ENCODE data around the gene MYO5C.

Gene MYO5C

GRCh38 chr15:52281085-52282035 is 14.2 kb downstream of the MYO5C start:
- DNase-seq (ENCODE audit: extremely low read depth in 1 of 2, low read depth in 1 of 2), result no peak

- DNase-seq (ENCODE audit: extremely low read depth in 1 of 2, low read depth in 1 of 2), result no peak
Observed at GRCh38 chr15:52280326-52281084, 15.1 kb downstream of the MYO5C start.

DNA sequence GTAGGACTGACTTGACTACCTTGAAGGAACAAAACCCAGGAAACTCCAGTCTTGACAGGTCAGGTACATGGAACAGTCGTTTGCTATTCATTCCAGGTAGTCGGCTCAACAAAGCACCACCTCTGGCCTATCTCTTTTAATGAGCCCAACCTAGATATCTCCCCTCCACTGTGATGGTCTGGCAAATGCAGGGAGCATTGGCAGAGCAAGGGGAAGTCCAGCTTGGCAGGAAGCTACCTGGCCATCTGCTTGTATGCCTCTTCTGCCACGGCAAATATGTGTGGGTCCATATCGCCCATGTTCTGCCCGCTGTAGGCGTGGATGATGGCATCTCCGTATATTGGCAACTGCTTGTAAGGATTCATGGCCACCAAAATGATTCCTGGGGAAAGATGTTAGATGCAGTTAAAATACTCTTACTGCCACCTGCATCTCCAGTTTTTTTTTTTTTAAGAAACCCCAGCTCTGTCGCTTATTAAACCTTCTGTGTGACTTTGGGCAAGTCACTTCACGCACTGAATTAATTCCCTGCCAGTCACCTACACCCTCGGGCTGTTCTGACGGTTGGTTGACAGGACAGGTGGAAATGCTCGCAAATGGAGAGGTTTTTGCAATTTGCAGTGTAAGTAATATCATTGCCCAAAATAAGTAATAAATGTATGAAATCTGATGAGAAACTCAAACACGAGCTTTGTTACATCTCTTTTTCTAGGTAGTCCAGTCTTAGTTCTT is 16.8 kb downstream of the MYO5C start:
- DNase-seq (ENCODE audit: extremely low read depth in 1 of 2, low read depth in 1 of 2), result no peak

DNA sequence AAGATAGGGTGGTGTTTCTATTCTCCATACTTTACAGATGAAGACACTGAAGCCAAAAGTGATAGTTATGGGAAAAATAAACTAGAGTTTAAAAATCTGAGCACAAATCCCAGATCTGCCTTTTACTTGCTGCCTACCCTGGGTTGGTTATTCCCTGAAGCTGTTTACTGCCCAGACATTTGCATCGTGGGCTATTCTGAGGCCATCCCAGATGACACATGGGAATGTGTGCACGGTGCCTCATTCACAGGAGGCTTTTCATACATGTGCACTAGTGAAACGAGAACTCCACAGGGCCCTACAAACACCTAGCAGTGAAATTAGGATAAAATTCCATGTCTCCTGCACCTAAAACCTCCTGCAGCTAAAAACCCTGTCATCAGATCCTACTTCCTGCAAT is 17.5 kb downstream of the MYO5C start:
- no peak for DNase-seq (ENCODE audit: extremely low read depth in 1 of 2, low read depth in 1 of 2)

GRCh38 chr15:52277575-52277974 is 18.0 kb downstream of the MYO5C start:
- DNase-seq (ENCODE audit: extremely low read depth in 1 of 2, low read depth in 1 of 2), result no peak

GRCh38 chr15:52276256-52276770 is 19.3 kb downstream of the MYO5C start:
- no peak for DNase-seq (ENCODE audit: extremely low read depth in 1 of 2, low read depth in 1 of 2)

DNA sequence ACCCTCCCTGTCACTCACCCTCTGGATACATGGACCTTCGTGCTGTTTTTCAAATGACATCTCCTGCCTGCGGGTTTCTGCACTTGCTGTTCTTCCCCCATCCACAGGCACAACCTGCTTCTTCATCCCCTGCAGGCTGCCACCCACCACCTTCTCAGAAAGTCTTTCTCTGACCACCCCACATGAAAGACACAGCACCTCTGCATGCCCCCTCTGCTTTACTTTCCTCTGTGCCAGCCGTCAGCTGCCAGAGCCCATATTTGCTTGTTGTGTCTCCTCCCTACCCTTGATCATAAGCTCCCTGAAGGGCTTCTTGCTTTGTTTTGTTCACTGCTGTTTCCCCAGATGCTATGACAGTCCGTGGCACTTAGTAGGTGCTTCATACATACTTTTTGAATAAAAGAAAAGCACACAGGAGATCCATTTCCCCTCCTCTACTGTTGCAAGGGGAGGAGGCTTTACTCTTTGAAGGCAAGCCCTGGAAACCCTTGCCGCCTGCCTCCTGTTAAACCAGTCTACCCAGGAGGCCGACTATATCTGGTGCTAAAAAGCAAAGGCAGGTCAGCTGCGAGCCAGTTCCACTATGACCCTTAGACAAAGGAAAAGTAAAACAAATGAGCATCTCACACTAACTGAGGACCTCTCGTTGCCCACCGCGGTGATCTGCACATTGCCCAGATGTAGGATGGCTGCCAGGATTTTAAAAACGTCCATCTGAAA is 31.9 kb downstream of the MYO5C start:
- no peak for DNase-seq (ENCODE audit: extremely low read depth in 1 of 2, low read depth in 1 of 2)

GRCh38 chr15:52262364-52262763 is 33.2 kb downstream of the MYO5C start:
- DNase-seq (ENCODE audit: extremely low read depth in 1 of 2, low read depth in 1 of 2), result no peak

DNA sequence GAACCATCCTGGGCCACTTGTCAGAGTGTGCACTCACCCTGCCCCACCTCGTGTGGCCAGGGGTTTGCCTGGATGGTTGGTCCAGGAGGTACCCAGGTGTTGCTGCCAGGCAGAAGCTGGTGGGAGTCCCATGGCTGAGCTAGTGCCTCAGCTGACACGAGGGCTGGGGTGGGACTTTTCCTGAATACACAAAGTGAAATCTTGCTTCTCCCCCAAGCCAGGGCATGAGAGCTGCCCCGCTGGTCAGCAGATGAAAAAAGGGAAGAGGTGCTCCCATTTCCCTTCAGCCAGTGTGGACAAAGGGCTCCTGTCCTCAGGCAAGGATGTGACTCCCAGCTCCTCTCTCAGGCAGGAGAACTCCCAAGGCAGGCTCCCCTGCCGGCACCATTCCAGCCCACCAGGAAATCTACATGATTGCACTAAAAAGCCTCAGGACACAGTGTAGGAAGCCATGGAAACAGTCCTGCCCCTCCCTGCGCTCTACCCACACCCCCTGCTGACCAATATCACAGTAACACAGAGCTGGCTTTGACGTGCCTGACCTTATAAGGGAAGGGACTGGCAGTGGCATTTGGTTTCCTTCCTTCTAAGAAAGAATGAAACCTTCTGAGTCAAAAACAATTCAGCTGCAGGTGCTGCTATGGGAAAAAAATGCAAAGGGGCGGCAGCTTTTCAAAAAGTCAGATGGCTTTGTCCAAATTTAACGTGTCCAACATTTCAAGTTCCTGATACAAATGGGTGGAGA is 33.9 kb downstream of the MYO5C start:
- peak; percentile 30 to 73 for DNase-seq (ENCODE audit: extremely low read depth in 1 of 2, low read depth in 1 of 2)

DNA sequence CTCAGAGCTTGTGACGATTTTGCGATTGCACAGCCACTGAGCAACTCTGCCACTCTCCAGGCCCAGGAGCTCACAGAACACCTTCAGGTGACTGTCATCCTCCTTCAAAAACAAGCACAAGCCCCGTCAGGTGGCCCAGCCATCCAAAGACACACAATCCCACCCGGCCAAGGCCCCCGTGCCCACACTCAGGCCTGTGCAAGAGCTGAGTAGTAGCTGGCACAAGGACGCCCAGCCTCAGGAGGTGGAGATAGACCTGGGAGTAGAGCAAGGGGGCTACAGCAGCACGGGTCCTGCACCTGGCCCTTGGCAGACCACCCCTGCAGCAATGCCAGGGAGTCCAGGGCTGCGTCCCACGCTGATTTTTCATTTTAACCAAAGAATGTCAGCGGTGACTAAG is 34.6 kb downstream of the MYO5C start:
- DNase-seq (ENCODE audit: extremely low read depth in 1 of 2, low read depth in 1 of 2), result no peak

GRCh38 chr15:52259503-52259902 is 36.1 kb downstream of the MYO5C start:
- DNase-seq (ENCODE audit: extremely low read depth in 1 of 2, low read depth in 1 of 2), result no peak

DNA sequence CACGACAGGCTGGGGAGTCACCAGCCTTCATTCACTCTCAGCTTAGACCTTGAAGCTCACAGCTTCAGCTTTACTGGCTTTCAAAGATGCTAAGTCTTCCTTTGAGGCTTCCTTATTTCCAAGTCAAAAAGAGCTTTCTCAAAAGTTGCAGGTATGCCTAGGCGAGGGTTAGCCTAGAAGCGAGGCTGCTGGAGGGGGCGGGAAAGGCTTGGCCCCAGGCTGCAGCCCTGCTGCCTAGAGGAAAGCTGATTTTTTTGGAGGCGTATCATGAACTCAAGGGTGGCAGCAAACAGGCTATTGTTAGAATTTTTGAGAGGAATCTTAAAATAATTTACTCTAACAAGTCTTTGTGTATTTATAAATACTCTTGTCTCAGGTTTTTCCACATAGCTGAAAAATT is 37.1 kb downstream of the MYO5C start:
- no peak for DNase-seq (ENCODE audit: extremely low read depth in 1 of 2, low read depth in 1 of 2)

DNA sequence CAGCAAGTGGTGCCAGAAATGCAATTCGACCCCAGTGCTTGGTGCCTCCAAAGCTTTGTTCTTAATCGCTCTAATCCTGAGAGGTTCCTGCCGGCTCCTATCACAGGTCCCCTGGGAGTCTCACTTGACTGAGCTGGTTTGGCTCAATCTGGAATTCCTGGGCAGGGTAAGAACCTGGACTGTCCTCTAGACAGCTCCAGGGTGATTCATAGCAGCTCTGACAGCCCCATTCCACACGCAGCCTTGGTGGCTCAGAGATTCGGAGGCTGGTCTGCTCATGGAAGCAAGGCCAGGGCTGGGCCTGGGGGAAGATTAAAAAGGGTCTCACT is 37.9 kb downstream of the MYO5C start:
- DNase-seq (ENCODE audit: extremely low read depth in 1 of 2, low read depth in 1 of 2), result no peak

- no peak for DNase-seq (ENCODE audit: extremely low read depth in 1 of 2, low read depth in 1 of 2)
Observed at GRCh38 chr15:52256930-52257733, 38.5 kb downstream of the MYO5C start.

- peak in 1 of 2 donors; percentile 44 for DNase-seq (ENCODE audit: extremely low read depth in 1 of 2, low read depth in 1 of 2)
Observed at GRCh38 chr15:52256366-52256765, 39.2 kb downstream of the MYO5C start.

GRCh38 chr15:52255935-52256334 is 39.7 kb downstream of the MYO5C start:
- no peak for DNase-seq (ENCODE audit: extremely low read depth in 1 of 2, low read depth in 1 of 2)

- DNase-seq (ENCODE audit: extremely low read depth in 1 of 2, low read depth in 1 of 2), result no peak
Observed at GRCh38 chr15:52255008-52255407, 40.6 kb downstream of the MYO5C start.

GRCh38 chr15:52254391-52254790 is 41.2 kb downstream of the MYO5C start:
- no peak for DNase-seq (ENCODE audit: extremely low read depth in 1 of 2, low read depth in 1 of 2)

- DNase-seq (ENCODE audit: extremely low read depth in 1 of 2, low read depth in 1 of 2), result no peak
Observed at GRCh38 chr15:52252781-52253180, 42.8 kb downstream of the MYO5C start.
